ENCODE data around the gene CD68.

CD68 gene

GRCh38 chr17:7541074-7541621, 38.3 kb upstream of the CD68 start:
- TF ChIP-seq CTCF (IDR thresholded peaks at IDR 0.05), result no peak
- Histone ChIP-seq H3K9me3 (no peaks in the 10 kb centered on the region), H3K4me1 (ENCODE audit: control insufficient read depth in 1 of 2, insufficient read depth in 1 of 2, low read depth in 1 of 2, low read length in 1 of 2) (no peaks in the 10 kb centered on the region), H3K4me3 (ENCODE audit: low read depth in 1 of 2, low read length in 1 of 2) (no peak overlapping the region), H3K36me3 (no peaks in the 10 kb centered on the region), H3K27me3 (peaks cover 8% of the 10 kb centered on the region), H3K27ac (no peak overlapping the region)

GRCh38 chr17:7544911-7545310, 34.5 kb upstream of the CD68 start:
- TF ChIP-seq CTCF (IDR thresholded peaks at IDR 0.05), result no peak
- no peaks in the 10 kb centered on the region for H3K36me3 ChIP-seq

DNA sequence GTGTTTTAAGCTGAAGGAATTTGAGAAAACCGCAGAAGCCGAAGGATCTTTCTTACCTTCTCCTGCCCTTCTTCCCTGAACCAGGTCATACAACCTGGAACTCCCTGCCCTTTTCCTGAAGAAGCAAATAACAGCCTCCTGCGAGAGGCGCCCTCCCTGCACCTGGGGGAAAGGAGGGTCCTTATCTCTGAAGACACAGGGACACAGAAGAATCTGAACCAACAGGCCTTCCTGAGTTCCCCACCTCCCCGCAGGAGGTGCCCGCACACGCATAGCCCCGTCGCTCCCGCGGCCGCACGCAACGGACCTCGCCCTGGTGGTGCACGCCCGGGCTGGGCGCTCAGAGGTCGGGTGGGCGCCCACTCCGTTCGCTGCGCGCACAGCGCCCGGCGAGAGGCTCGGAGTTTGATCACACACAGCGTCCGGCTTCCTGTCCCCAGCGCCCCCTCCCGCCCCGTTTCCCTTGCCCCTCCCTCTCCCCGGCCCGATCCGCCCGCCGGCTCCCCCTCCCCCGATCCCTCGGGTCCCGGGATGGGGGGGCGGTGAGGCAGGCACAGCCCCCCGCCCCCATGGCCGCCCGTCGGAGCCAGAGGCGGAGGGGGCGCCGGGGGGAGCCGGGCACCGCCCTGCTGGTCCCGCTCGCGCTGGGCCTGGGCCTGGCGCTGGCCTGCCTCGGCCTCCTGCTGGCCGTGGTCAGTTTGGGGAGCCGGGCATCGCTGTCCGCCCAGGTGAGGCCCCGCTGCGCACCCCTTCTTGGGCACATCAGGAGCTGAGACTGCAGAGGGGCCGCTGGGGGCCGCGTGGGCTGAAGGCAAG, 30.6 kb upstream of the CD68 start, which contains the start of gene TNFSF12:
Gene TNFSF12 (plus strand): TSS at position 474 of the 816 bp plus-strand sequence. CDS start 96 bp downstream, at position 570.
- H3K36me3 ChIP-seq, result no peaks in the 10 kb centered on the region
- peak within 1 kb of the TSS; percentile 75 for H3K27ac ChIP-seq
- TF ChIP-seq CTCF (IDR thresholded peaks at IDR 0.05), result no peak
- H3K4me1 ChIP-seq (ENCODE audit: control insufficient read depth in 1 of 2, insufficient read depth in 1 of 2, low read depth in 1 of 2, low read length in 1 of 2), result peaks cover 28 to 37% of the 10 kb centered on the region in 2 experiments
- no peaks in the 10 kb centered on the region for H3K9me3 ChIP-seq
- peaks cover 39% of the 10 kb centered on the region for H3K27me3 ChIP-seq
- peak within 1 kb of the TSS; percentile 57 to 72 for H3K4me3 ChIP-seq (ENCODE audit: low read depth in 1 of 2, low read length in 1 of 2)

More at GRCh38 chr17:7544911-7545310, 34.5 kb upstream of the CD68 start:
- H3K4me3 ChIP-seq (ENCODE audit: low read depth in 1 of 2, low read length in 1 of 2), result no peak overlapping the region
- H3K9me3 ChIP-seq, result no peaks in the 10 kb centered on the region
- peaks cover 36% of the 10 kb centered on the region for H3K27me3 ChIP-seq
- peaks cover 14 to 18% of the 10 kb centered on the region in 2 experiments for H3K4me1 ChIP-seq (ENCODE audit: control insufficient read depth in 1 of 2, insufficient read depth in 1 of 2, low read depth in 1 of 2, low read length in 1 of 2)
- H3K27ac ChIP-seq, result no peak overlapping the region

DNA sequence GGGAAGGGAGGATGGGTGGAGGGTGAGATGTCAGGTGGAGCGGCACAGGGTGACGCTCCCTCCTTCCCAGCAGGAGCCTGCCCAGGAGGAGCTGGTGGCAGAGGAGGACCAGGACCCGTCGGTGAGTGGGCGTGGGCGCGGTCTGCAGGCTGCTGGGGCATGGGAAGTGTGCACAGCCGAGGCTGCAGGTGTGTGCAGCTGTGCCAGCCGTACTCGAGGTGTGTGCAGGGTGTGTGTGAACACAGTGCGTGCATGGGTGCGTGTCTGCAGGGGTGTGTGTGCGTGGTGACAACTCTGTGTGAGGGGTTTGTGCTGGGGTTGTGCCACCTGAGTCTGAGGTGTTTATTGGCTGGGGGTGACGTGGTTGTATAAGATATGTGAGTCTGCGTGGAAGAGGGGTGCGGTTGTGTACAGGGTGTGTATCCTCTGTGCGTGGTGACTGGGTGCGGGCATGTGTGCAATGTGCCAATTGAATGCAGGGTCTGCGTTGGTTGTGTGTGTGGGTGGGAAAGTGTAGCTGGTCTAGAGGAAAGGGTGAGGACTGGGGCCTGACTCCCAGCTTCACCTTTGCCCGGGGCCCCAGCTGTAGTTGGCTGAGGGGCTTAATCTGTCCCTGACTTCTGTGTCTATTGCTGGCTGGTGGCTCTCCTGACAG, 29.9 kb upstream of the CD68 start:
- peak overlapping the region; percentile 75 for H3K27ac ChIP-seq
- peaks cover 30 to 39% of the 10 kb centered on the region in 2 experiments for H3K4me1 ChIP-seq (ENCODE audit: control insufficient read depth in 1 of 2, insufficient read depth in 1 of 2, low read depth in 1 of 2, low read length in 1 of 2)
- no peak for TF ChIP-seq CTCF (IDR thresholded peaks at IDR 0.05)
- H3K4me3 ChIP-seq (ENCODE audit: low read depth in 1 of 2, low read length in 1 of 2), result peak overlapping the region; percentile 57 to 72
- H3K36me3 ChIP-seq, result no peaks in the 10 kb centered on the region
- H3K9me3 ChIP-seq, result no peaks in the 10 kb centered on the region
- peaks cover 34% of the 10 kb centered on the region for H3K27me3 ChIP-seq

DNA sequence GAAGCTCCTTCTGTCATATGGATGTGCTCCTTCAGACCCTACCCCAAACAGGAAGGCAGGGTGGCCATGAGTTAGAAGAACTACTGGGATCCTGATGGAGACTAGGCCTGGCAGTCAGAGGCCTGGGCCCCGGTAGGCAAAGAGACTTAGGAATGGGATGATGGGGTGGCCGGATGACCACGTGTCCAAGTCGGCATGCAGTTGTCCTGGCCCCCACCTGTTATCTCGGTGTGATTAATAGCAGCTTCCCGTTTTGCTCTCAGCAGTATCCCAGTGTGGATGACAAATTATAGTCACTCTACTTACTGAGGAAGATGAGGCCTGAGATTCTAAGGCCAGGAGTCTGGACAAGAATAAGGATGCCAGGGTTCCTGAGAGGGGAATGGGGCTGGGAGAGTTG, 29.1 kb upstream of the CD68 start:
- no peak overlapping the region for H3K27ac ChIP-seq
- H3K4me1 ChIP-seq (ENCODE audit: control insufficient read depth in 1 of 2, insufficient read depth in 1 of 2, low read depth in 1 of 2, low read length in 1 of 2), result peaks cover 30 to 39% of the 10 kb centered on the region in 2 experiments

More for the DNA sequence above, 29.1 kb upstream of the CD68 start:
- Histone ChIP-seq H3K36me3 (no peaks in the 10 kb centered on the region), H3K9me3 (no peaks in the 10 kb centered on the region), H3K27me3 (peaks cover 34% of the 10 kb centered on the region), H3K4me3 (ENCODE audit: low read depth in 1 of 2, low read length in 1 of 2) (no peak overlapping the region)
- TF ChIP-seq CTCF (IDR thresholded peaks at IDR 0.05), result no peak

All from neutrophil (primary cell).